CD4-positive, alpha-beta T cell treated with Interleukin-4 for 4 hours (primary cell): ENCODE data around the gene CMBL.
"Not testable (repeated sequence)": the region's sequence is repeated elsewhere in the genome, so short reads cannot be mapped to it uniquely, and the experiment has no call there.

Experiments
- DNase-seq: peaks from one replicate; pipeline ENCODE4 v3.0.0-alpha.2; 2020

CMBL gene

DNA sequence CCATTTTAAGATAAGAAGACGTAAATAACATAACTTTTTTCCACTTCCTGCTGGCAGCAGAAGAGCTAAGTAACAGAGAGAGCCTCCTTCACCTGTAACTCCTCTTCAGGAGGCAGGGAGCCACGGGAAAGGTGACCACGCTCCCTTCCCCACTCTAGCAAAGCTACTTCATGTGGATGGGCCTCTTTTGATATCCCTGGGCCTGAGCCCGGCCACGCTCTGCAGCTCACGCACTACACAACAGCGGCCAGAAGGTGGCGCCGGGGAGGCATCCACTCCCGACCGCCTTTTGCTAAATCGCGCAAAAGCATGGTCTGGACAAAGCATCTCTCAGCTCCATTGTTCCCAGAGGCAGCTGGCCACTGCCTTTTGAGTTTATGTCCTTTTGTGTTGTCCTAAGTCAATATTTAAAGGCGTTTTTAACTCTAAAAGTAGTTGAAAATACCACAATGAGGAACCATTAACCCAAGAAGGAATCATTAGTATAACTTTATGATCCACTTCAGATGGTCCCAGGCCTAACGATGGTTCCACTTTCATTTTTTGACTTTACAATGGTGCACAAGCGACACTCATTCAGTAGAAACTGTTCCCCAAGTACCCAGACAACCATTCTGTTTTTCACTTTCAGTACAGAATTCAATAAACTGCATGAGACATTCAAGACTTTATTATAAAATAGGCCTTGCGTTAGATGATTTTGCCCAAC is 23.6 kb downstream of the CMBL start:
- DNase-seq, result peak; percentile 65

- DNase-seq, result no peak
Measured at GRCh38 chr5:10279925-10280720, 27.6 kb downstream of the CMBL start.

GRCh38 chr5:10279328-10279727 is 28.4 kb downstream of the CMBL start:
- no peak for DNase-seq

- DNase-seq, result no peak
Measured at GRCh38 chr5:10278658-10279279, 28.9 kb downstream of the CMBL start.

GRCh38 chr5:10277773-10278630 is 29.7 kb downstream of the CMBL start:
- DNase-seq, result no peak

DNA sequence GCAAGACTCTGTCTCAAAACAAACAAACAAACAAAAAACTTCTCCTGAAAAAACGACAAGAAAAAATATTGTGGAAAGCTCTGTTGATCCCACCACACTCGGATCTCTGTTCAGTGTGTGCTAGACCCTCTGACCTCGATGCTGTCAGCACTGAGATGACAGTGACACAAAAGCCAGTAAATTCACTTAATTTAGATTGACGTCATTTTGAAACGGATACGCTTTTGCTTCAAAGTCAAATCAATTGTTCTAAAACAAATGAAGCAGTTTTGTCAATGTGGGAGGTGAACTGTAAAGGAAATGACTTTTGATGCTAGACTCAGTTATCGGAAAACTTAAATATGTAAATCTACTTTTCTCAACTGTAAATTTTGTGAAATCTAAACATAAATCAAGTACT is 31.0 kb downstream of the CMBL start:
- no peak for DNase-seq

DNA sequence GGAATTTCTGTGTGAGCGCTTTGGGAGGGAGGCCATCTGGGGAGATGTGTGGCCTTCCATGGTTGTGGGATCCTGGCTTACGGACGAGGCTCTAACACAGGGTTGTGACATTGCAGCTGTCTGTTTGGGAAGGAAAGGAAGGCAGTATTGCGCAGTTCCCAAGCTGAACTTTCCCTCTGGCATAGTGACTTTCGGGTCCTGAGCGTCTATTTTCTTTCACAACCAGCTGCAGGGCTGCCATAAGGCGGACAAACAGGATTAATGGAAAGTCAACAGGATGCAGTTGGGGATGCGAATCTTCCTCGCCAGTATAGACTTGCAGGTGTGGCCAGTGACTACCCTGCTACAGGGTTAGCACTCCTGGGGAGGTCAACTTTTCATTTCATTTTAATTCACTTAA is 31.7 kb downstream of the CMBL start:
- DNase-seq, result no peak

DNA sequence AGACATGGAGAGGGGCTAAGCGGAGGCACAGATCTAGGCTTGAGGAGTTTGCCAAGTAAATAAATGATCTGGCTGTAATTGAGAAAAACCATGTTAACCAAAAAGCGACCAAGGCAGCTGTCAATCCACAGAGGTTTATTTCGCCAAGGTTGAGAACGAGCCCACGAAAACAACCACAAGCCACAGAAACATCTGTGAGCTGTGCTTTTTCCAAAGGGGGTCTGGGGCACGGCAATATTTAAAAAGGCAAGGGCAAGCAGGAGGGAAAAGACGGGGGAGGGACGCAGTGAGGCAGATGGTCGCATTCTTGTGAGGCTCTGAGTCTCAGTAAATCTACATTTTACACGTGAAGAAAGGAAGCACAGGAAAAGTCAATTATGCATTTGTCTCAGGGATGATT is 32.2 kb downstream of the CMBL start:
- no peak for DNase-seq

- DNase-seq, result not testable (repeated sequence)
Measured at GRCh38 chr5:10272875-10273209, 34.9 kb downstream of the CMBL start.

DNA sequence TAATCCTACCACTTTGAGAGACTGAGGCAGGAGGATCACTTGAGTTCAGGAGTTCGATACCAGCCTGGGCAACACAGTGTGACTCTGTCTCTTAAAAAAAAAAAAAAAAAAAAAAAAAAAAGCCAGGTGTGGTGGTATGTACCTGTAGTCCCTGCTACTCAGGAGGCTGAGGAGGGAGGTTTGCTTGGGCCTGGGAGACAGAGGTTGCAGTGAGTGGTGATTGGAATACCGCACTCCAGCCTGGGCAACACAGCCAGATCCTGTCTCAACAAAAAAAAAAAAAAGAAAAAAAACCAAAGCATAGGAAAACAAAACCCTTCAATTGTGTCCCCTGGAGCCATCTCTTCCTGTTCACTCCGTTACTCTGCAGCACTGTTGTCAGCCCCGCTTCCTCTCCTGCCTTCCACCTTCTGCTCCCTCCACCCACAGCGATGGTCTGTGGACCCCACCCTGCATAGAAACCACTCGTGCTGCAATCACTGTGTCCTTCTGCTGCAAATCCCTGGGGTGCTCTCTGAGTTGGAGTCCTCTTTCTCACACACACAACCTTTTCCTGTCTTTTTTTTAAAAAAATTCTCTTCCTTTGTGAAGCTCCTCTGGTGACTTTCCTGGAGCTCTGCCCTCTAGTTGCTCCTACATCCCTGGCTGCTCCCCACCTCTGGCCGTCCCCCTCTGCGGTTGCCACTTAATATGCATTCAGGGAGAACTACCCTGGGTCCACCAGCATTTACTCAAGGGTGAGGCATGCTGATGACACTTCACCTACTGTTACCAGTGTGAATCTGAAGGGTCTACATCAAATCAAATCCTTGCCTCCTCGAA is 35.4 kb downstream of the CMBL start:
- DNase-seq, result no peak

DNA sequence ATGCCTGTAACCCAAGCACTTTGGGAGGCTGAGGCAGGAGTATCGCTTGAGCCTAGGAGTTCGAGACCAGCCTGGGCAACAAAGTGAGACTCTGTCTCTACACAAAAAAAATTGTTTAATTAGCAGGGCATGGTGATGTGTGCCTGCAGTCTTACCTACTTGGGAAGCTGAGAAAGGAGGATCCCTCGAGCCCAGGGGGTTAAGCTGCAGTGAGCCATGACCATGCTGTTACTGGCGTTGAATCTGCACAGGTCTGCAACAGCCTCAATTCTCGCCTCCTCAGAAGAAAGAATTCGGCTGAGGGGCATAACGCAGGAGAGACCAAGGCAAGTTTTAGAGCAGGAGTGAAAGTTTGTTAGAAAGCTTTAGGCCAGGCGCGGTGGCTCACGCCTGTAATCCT is 39.6 kb downstream of the CMBL start:
- no peak for DNase-seq

DNA sequence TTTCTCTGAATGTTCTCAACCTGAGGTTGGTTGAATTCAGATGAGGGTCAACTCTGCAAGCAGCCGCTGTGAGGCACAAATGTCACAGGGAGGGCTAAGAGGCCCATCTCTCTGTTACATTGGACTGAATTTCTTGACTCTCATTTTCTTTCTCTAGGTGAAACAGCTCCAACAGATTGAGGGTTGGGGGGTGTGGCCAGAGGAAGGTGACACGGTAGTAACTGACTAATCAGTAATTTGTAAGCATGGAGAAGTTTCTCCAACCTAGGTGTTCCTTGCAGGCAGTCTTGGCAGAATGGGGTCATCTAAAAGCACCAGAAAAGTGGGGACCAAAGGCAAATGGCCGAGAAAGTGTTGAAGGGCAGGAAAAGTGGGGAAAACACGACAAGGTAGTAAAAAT is 40.9 kb downstream of the CMBL start:
- DNase-seq, result no peak

- no peak for DNase-seq
Measured at GRCh38 chr5:10266137-10266536, 41.6 kb downstream of the CMBL start.

- DNase-seq, result no peak
Measured at GRCh38 chr5:10265245-10266109, 42.2 kb downstream of the CMBL start.

- no peak for DNase-seq
Measured at GRCh38 chr5:10264604-10265003, 43.1 kb downstream of the CMBL start.

GRCh38 chr5:10262995-10263394 is 44.7 kb downstream of the CMBL start:
- DNase-seq, result no peak

DNA sequence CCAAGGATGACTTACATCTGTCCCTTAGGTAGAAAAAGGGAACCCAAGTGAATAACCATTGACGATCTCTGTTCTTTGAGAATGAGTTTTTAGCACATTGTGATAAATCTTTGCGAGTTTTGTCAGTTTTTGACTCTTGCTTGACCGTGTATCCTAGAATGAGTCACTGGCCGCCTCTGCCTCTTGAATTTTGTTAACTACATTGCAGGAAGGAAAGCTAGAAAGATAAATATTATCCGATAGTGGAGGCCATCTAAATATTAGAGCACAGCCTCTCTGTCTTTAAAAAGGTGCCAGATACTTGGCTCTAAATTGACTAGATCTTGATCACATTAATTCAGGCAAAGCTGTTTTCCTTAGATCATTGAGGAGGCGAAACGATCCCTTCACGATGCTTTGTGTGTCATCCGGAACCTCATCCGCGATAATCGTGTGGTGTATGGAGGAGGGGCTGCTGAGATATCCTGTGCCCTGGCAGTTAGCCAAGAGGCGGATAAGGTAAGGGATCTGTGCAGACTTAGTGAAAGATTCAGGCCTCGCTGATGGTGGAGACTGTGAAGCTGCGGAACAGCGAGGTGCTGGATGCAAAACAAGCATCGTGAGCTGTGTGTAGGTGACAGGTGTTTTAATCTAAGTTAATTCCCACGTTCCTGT is 45.5 kb downstream of the CMBL start:
- DNase-seq, result no peak

- no peak for DNase-seq
Measured at GRCh38 chr5:10261065-10261464, 46.6 kb downstream of the CMBL start.

DNA sequence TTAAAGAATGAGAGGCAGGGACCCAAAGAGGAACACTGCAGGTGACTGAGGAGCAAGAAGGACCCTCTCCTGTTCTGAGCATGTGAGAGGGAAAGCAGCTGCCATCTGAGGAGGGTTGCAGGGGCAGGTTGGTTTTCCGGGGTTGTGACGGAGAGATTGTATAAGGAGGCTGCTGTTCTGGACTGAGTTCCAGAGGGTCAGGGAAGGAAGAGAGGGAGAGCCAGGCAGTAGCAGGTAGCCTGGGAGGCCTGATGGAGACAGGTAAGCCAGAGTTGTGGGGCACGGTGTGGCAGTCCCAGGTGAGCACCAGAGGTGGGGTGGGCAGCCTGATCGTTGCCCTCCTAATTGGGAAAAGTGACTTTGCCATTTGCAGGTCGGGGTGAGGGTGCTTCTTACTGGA is 47.8 kb downstream of the CMBL start:
- no peak for DNase-seq

- DNase-seq, result no peak
Measured at GRCh38 chr5:10257870-10258269, 49.8 kb downstream of the CMBL start.

- no peak for DNase-seq
Measured at GRCh38 chr5:10254686-10255085, 53.0 kb downstream of the CMBL start.
